ENCODE data around the gene MYO1H. TPM values are rescaled to one million over a fixed set of nuclear protein-coding genes. Genes with fewer than 3 reads are reported as not detected.

The MYO1H gene
- total RNA-seq, 1 donor from 2014 or later, result not detected

DNA sequence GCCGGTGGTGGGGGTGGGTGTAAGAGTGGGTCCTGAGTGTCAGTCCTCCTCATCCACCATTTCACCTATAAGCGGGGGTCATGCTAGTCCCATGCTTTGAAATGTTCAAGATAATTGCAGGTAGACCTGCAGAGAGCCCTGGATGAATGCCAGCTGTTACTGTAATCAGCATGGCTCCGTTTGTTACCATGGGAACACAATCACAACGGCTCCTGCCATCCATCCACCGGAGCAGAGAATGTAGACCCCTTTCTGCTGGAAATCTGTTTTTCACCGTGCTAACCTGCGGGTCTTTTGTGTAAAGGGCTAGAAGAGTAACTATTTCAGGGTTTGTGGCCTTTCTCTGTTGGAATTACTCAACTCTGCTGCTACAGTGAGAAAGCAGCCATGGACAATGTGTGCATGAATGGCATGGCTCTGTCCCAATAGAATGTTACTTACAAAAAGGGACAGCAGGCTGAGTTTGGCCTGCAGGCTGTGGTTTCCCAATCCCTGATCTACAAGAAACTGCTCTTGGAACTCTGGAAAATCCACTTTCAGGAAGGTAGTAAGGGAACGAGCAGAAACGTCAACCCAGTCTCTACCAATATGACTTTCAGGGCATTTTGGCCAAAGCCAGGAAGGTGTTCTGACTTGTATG lies 93.3 kb downstream of the MYO1H start:
- Mint-ChIP-seq H3K27ac (ENCODE audit: unreplicated experiment) (no peak overlapping the region), H3K4me3 (ENCODE audit: unreplicated experiment) (no peak overlapping the region), H3K36me3 (ENCODE audit: low read depth, unreplicated experiment) (peaks cover 23% of the 10 kb centered on the region), H3K9me3 (ENCODE audit: unreplicated experiment) (no peaks in the 10 kb centered on the region), H3K4me1 (ENCODE audit: low read depth, unreplicated experiment) (peaks cover 8% of the 10 kb centered on the region), H3K27me3 (ENCODE audit: low read depth, unreplicated experiment) (no peaks in the 10 kb centered on the region)
- DNase-seq (ENCODE audit: low read depth) (no peak), FAIRE-seq (no peak)
- Histone ChIP-seq H3K36me3 (ENCODE audit: insufficient read depth, low read length) (no peaks in the 10 kb centered on the region), H3K4me2 (ENCODE audit: low read length) (no peak overlapping the region), H3K27ac (ENCODE audit: low read depth, low read length) (no peak overlapping the region), H3K9me3 (ENCODE audit: insufficient read depth, low read depth, low read length) (no peaks in the 10 kb centered on the region), H4K20me1 (ENCODE audit: insufficient read depth, low read length) (peaks cover 5% of the 10 kb centered on the region), H2AFZ (ENCODE audit: low read depth, low read length) (no peak overlapping the region), H3K79me2 (ENCODE audit: insufficient read depth, low read length) (no peaks in the 10 kb centered on the region), H3K4me3 (ENCODE audit: insufficient read depth, low read depth, low read length) (no peak overlapping the region), H3K9ac (ENCODE audit: low read length) (no peak overlapping the region), H3K27me3 (ENCODE audit: insufficient read depth, low read length) (no peaks in the 10 kb centered on the region), H3K4me1 (ENCODE audit: insufficient read depth, low read length) (no peaks in the 10 kb centered on the region)
- no peak for TF ChIP-seq CTCF (IDR thresholded peaks at IDR 0.05; ENCODE audit: insufficient read depth, low read depth, low read length)
- TF ChIP-seq EZH2 (IDR thresholded peaks at IDR 0.05; ENCODE audit: insufficient read depth, low read length), result no peak

GRCh38 chr12:109443794-109444193 lies 96.1 kb downstream of the MYO1H start:
- FAIRE-seq (no peak), DNase-seq (ENCODE audit: low read depth) (no peak)
- Histone ChIP-seq H3K27me3 (ENCODE audit: insufficient read depth, low read length) (no peaks in the 10 kb centered on the region), H3K27ac (ENCODE audit: low read depth, low read length) (no peak overlapping the region), H3K79me2 (ENCODE audit: insufficient read depth, low read length) (peaks cover 21% of the 10 kb centered on the region), H4K20me1 (ENCODE audit: insufficient read depth, low read length) (peaks cover 22% of the 10 kb centered on the region), H3K4me2 (ENCODE audit: low read length) (no peak overlapping the region), H3K36me3 (ENCODE audit: insufficient read depth, low read length) (peaks cover 13% of the 10 kb centered on the region), H3K9ac (ENCODE audit: low read length) (no peak overlapping the region), H3K9me3 (ENCODE audit: insufficient read depth, low read depth, low read length) (no peaks in the 10 kb centered on the region), H3K4me3 (ENCODE audit: insufficient read depth, low read depth, low read length) (no peak overlapping the region), H2AFZ (ENCODE audit: low read depth, low read length) (no peak overlapping the region), H3K4me1 (ENCODE audit: insufficient read depth, low read length) (peaks cover 5% of the 10 kb centered on the region)
- Mint-ChIP-seq H3K27me3 (ENCODE audit: low read depth, unreplicated experiment) (no peaks in the 10 kb centered on the region), H3K9me3 (ENCODE audit: unreplicated experiment) (no peaks in the 10 kb centered on the region), H3K36me3 (ENCODE audit: low read depth, unreplicated experiment) (peaks cover 23% of the 10 kb centered on the region), H3K4me1 (ENCODE audit: low read depth, unreplicated experiment) (peaks cover 13% of the 10 kb centered on the region), H3K4me3 (ENCODE audit: unreplicated experiment) (no peak overlapping the region), H3K27ac (ENCODE audit: unreplicated experiment) (no peak overlapping the region)
- TF ChIP-seq CTCF (IDR thresholded peaks at IDR 0.05; ENCODE audit: insufficient read depth, low read depth, low read length) (no peak), EZH2 (IDR thresholded peaks at IDR 0.05; ENCODE audit: insufficient read depth, low read length) (no peak)

DNA sequence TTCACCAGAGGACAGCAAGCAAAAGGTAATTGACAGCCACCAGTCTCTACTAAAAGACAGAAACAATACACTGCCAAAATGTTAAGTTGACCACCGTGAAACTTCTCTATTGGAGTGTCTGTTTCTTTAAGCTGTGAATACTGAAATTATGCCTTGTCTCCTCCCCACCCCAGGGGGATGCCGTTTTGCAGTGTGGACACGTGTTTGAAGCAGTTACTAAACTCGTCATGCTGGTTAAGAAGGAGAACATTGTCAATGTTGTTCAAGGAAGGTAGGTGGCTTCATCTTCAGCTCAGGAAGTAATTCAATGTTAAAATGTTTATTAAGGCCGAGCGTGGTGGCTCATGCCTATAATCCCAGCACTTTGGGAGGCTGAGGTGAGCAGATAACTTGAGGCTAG lies 96.6 kb downstream of the MYO1H start:
- H3K9me3 Mint-ChIP-seq (ENCODE audit: unreplicated experiment), result no peaks in the 10 kb centered on the region
- H3K36me3 ChIP-seq (ENCODE audit: insufficient read depth, low read length), result peaks cover 13% of the 10 kb centered on the region
- no peak overlapping the region for H3K9ac ChIP-seq (ENCODE audit: low read length)
- no peak overlapping the region for H2AFZ ChIP-seq (ENCODE audit: low read depth, low read length)
- no peak overlapping the region for H3K27ac ChIP-seq (ENCODE audit: low read depth, low read length)
- H3K9me3 ChIP-seq (ENCODE audit: insufficient read depth, low read depth, low read length), result no peaks in the 10 kb centered on the region
- no peak overlapping the region for H3K4me3 ChIP-seq (ENCODE audit: insufficient read depth, low read depth, low read length)
- H3K4me1 ChIP-seq (ENCODE audit: insufficient read depth, low read length), result peaks cover 5% of the 10 kb centered on the region
- no peaks in the 10 kb centered on the region for H3K27me3 ChIP-seq (ENCODE audit: insufficient read depth, low read length)
- TF ChIP-seq CTCF (IDR thresholded peaks at IDR 0.05; ENCODE audit: insufficient read depth, low read depth, low read length), result no peak
- no peak for TF ChIP-seq EZH2 (IDR thresholded peaks at IDR 0.05; ENCODE audit: insufficient read depth, low read length)
- H3K27ac Mint-ChIP-seq (ENCODE audit: unreplicated experiment), result no peak overlapping the region
- peaks cover 27% of the 10 kb centered on the region for H4K20me1 ChIP-seq (ENCODE audit: insufficient read depth, low read length)
- H3K4me2 ChIP-seq (ENCODE audit: low read length), result no peak overlapping the region
- H3K79me2 ChIP-seq (ENCODE audit: insufficient read depth, low read length), result peaks cover 25% of the 10 kb centered on the region
- H3K27me3 Mint-ChIP-seq (ENCODE audit: low read depth, unreplicated experiment), result no peaks in the 10 kb centered on the region
- DNase-seq (ENCODE audit: low read depth) (no peak), FAIRE-seq (no peak)
- no peak overlapping the region for H3K4me3 Mint-ChIP-seq (ENCODE audit: unreplicated experiment)
- peaks cover 25% of the 10 kb centered on the region for H3K36me3 Mint-ChIP-seq (ENCODE audit: low read depth, unreplicated experiment)
- H3K4me1 Mint-ChIP-seq (ENCODE audit: low read depth, unreplicated experiment), result peaks cover 13% of the 10 kb centered on the region

Measured in astrocyte (in vitro differentiated cells and primary cell).